ENCODE data around the gene CYBC1.

CYBC1 gene

DNA sequence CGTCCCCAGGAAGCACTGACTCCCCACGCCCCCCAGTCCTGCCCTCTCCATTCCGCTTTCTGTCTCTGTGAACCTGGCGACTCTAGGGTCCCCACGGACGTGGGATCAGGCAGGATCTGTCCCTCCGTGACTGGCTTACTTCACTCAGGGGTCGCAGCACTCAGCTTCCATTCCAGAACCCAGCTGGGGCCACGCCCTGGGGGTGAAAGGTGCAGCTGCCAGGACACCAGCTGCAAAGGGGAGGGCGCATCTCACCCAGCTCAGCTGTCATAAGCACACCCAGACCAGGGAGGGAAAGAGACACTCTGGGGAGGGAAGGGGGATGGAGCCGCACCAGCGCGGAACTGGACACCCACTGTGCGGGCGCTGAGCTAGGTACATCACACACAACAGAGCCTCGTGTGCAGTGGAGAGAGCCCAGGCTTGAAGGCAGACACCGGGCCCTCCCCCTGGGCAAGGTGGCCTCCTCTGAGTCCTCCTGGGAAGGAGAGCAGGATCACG is 50.9 kb downstream of the CYBC1 start:
- DNase-seq (ENCODE audit: low read depth) = no peak
- TF ChIP-seq, protein P1, sequence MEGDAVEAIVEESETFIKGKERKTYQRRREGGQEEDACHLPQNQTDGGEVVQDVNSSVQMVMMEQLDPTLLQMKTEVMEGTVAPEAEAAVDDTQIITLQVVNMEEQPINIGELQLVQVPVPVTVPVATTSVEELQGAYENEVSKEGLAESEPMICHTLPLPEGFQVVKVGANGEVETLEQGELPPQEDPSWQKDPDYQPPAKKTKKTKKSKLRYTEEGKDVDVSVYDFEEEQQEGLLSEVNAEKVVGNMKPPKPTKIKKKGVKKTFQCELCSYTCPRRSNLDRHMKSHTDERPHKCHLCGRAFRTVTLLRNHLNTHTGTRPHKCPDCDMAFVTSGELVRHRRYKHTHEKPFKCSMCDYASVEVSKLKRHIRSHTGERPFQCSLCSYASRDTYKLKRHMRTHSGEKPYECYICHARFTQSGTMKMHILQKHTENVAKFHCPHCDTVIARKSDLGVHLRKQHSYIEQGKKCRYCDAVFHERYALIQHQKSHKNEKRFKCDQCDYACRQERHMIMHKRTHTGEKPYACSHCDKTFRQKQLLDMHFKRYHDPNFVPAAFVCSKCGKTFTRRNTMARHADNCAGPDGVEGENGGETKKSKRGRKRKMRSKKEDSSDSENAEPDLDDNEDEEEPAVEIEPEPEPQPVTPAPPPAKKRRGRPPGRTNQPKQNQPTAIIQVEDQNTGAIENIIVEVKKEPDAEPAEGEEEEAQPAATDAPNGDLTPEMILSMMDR (conservative IDR thresholded peaks at IDR 0.05; ENCODE audit: low read depth, low read length) = no peak
- no peak overlapping the region for H3K4me3 ChIP-seq (ENCODE audit: low read depth, low read length)

DNA sequence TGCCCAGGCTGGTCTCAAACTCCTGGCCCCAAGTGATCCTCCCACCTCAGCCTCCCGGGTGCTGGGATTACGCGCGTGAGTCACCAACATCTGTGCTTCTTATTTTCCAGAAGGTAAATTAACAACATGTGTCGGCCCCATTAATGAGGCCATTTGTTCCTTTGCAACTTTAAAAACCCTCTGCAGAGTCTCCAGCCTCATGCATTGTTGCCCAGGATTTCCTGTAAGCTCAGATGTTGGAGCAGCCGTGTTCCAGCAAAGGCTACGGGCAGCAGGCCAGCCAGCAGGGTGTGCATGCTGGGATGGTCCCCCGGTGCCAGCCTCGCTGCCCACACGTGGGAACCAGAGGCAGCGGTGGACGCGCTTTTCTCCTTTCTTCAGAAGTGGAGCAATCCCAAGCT is 51.5 kb downstream of the CYBC1 start:
- DNase-seq (ENCODE audit: low read depth) = peak; percentile 33
- TF ChIP-seq, protein P1 (conservative IDR thresholded peaks at IDR 0.05; ENCODE audit: low read depth, low read length) = no peak
- H3K4me3 ChIP-seq (ENCODE audit: low read depth, low read length) = no peak overlapping the region

DNA sequence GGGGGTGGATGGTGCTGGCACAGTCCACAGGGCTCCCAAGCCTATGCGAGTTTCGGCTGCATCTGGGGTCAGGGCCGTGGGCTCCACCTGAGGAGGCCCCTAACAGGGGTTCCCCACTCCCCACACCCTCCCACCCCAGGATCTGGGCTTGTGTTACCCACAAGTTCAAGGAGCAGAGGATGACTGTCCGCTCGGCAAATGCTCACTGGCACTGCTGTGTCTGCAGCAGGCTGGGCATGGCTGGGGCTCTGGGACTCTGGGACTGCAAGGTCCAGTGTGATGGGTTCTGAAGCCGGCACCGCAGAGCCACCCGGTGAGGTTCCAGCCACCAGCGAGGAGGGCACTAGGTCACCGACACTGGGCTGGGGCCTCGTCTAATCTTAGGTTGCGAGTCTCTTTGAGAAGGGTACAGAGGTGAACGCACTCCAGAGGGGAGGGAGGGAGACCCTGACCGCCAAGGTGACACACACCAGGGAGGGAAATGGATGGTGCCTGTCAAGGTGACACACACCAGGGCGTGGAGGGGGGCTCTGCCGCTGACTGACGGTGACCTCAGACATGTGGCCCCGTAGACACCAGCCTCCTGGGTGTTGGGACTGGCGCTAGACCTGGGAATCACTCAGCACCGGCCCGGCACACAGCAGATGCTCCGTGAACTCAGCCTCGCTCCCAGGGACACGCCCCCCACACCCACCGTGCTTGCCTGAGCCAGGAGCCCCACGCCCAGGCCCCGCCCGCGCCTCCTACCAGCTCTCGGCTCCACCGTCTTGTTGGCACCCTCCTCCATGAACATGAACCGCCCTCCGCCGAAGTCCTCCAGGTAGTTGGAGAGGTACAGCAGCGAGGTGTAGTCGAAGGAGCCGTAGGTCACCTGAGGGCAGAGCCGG is 52.9 kb downstream of the CYBC1 start:
- no peak for DNase-seq (ENCODE audit: low read depth)
- H3K4me3 ChIP-seq (ENCODE audit: low read depth, low read length) = no peak overlapping the region

DNA sequence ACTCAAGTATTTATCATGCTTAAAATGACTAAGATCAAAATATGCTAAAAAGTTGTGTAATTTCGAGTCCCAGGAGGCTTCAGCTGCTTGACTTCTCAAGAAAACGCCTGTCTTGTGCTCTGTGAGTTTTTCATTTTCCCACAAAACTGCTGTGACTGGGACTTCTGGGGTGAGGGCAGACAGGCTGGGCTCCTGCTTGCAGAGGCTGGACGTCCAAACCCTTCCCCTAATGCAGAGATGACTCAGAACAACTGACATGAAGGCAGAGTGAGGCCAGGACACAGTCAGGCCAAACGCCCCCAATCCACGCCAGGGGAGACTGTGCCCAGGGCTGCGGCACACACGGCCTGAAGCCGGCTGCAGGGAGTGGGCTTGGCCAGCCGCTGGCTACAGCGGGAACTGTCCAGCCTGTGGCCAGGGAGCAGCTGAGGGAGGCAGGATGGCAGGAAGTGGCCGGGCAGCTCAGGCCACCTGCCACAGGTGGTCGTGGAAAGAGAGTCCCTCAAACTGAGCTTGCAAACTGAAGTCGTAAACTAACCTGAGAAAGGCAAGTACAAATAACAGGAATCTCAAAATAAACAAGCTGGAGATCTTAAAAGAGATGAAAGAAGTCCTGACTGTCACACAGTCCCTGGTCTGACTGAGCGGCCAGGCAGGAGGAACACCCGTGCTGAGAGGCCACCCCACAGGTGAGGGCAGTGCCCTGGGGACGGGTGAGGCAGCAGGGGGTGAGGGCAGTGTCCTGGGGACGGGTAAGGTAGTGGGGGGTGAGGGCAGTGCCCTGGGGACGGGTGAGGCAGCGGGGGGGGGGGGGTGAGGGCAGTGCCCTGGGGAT is 53.7 kb downstream of the CYBC1 start:
- no peak overlapping the region for H3K4me3 ChIP-seq (ENCODE audit: low read depth, low read length)
- peak; percentile 93 for DNase-seq (ENCODE audit: low read depth)
- TF ChIP-seq, protein P1 (conservative IDR thresholded peaks at IDR 0.05; ENCODE audit: low read depth, low read length) = no peak

More for the DNA sequence above, 52.9 kb downstream of the CYBC1 start:
- TF ChIP-seq, protein P1 (conservative IDR thresholded peaks at IDR 0.05; ENCODE audit: low read depth, low read length) = no peak

DNA sequence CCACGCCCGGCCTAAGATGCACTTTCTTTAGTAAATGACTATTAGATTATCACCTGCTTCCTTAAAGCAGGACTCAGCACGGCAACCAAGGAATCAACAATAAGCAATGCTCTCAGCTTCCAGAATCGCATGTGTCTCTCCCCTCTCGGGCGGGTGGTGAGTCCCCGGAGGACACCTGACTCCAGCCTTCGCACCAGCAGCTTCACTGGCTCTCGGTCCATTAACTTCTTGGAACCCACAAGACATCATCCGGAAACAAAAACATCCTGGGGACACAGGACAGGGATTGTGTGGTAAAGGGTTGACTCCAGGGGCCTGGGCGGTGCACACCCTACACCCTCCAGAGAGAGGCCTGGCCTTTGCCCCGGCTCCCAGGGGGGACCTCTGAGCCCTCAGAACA is 56.3 kb downstream of the CYBC1 start:
- H3K4me3 ChIP-seq (ENCODE audit: low read depth, low read length) = no peak overlapping the region
- no peak for DNase-seq (ENCODE audit: low read depth)
- TF ChIP-seq, protein P1 (conservative IDR thresholded peaks at IDR 0.05; ENCODE audit: low read depth, low read length) = no peak

DNA sequence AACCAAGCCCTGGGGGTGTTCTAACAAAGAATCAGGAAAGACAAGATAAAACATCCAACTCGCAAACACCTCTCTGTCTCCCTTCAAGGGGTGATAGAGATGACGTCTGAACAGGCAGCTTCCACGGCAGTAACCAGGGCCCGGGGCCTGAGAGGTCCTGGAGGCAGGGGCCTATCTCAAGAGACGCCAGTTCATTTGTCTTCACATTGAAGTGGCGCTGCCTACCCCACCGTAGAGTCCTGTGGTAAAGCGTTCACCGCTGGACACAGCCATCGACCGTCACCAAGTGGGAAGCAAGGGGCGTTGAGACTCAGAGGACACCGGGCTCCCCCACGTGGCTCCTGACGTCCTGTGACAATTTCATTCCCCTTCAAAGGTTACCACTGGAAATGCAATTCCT is 57.6 kb downstream of the CYBC1 start:
- TF ChIP-seq, protein P1 (conservative IDR thresholded peaks at IDR 0.05; ENCODE audit: low read depth, low read length) = no peak
- no peak for DNase-seq (ENCODE audit: low read depth)
- H3K4me3 ChIP-seq (ENCODE audit: low read depth, low read length) = no peak overlapping the region

All from choroid plexus epithelial cell (primary cell).